GM12878 (cell line): ENCODE measurements around the gene ZNF628. TPM values are rescaled to one million over a fixed set of nuclear protein-coding genes. Genes with fewer than 3 reads are reported as not detected.

ENCODE experiments used
- ATAC-seq: fragments of 200-7000 bp; cut with Tn5 transposase; 3 replicates; pipeline ENCODE4 v1.9.1; 2020; ENCODE audit warnings: mild to moderate bottlenecking, moderate library complexity
- BruUV-seq: library from RNA; stranded (reverse); fragments of 400-500 nt; replicated peaks from 2 replicates; lab custom pipeline; 2021; lab: Mats Ljungman, UMichigan
- CTCF ChIA-PET: fragments of 300-600 bp; sonication (Branson Sonifier 250); formaldehyde crosslinking; extraction: SDS; loops from one replicate; lab custom pipeline; 2021; ENCODE audit warnings: inconsistent platforms; lab: Yijun Ruan, JAX
- POLR2A ChIA-PET: fragments of 350-600 bp; formaldehyde crosslinking; extraction: SDS; loops from one replicate; lab custom pipeline; 2021; ENCODE audit warnings: inconsistent platforms; lab: Charles Lee
- RAD21 ChIA-PET: fragments of 300-600 bp; sonication (Branson Sonifier 250); formaldehyde crosslinking; loops from one replicate; lab custom pipeline; 2023; ENCODE audit warnings: antibody characterized with exemption; ENCODE audit not compliant: unreplicated experiment; lab: Charles Lee
- SMC1A ChIA-PET: fragments of 300-600 bp; sonication (Branson Sonifier 250); formaldehyde crosslinking; loops from one replicate; lab custom pipeline; 2023; ENCODE audit not compliant: unreplicated experiment, uncharacterized antibody; lab: Charles Lee
- DNase-seq: peaks from one replicate; pipeline ENCODE4 v3.0.0-alpha.2; 2011; ENCODE audit warnings: low read depth, low spot score
- FAIRE-seq: peaks from 3 replicates; lab custom pipeline; 2011; peaks lifted over from hg19 to GRCh38; lab: Jason Lieb, UNC
- H2AFZ ChIP-seq: 2 replicates; pipeline ENCODE4 v1.6.0; 2011; ENCODE audit warnings: low read depth, low read length, control low read depth; ENCODE audit not compliant: control insufficient read depth
- H3K27ac ChIP-seq: 2 replicates; pipeline ENCODE4 v1.5.1; 2011; ENCODE audit warnings: control low read depth; ENCODE audit not compliant: control insufficient read depth, insufficient read depth
- H3K27me3 ChIP-seq, 2 experiments: replicated peaks in 1 of 2; 2 replicates each; pipeline versions ENCODE4 v1.6.0 to v1.6.1; 2011; ENCODE audit warnings: low read length in 1 of 2; ENCODE audit not compliant: control insufficient read depth in 2 of 2, insufficient read depth in 2 of 2
- H3K36me3 ChIP-seq, 2 experiments: 2 replicates each; pipeline ENCODE4 v1.5.1; 2011; ENCODE audit warnings: low read length in 1 of 2; ENCODE audit not compliant: control insufficient read depth in 2 of 2, insufficient read depth in 2 of 2
- H3K4me1 ChIP-seq: 2 replicates; pipeline ENCODE4 v1.6.1; 2011; ENCODE audit warnings: mild to moderate bottlenecking, low read length, moderate library complexity, mixed read lengths; ENCODE audit not compliant: control insufficient read depth, insufficient read depth
- H3K4me2 ChIP-seq: 2 replicates; pipeline ENCODE4 v1.6.0; 2011; ENCODE audit warnings: control low read depth; ENCODE audit not compliant: control insufficient read depth, insufficient read depth
- H3K4me3 ChIP-seq: fragments of 200-600 bp; sonication (generic); 2 replicates; pipeline ENCODE4 v1.5.1; 2016
- H3K79me2 ChIP-seq: 2 replicates; pipeline ENCODE4 v1.6.0; 2011; ENCODE audit warnings: low read length; ENCODE audit not compliant: control insufficient read depth, insufficient read depth
- H3K9ac ChIP-seq: 2 replicates; pipeline ENCODE4 v1.8.0; 2011; ENCODE audit warnings: low read length, control low read depth, mixed read lengths; ENCODE audit not compliant: control insufficient read depth, insufficient read depth
- H3K9me3 ChIP-seq: replicated peaks from 3 replicates; pipeline ENCODE4 v1.5.1; 2011; ENCODE audit warnings: mild to moderate bottlenecking, low read length; ENCODE audit not compliant: control insufficient read depth, insufficient read depth
- H4K20me1 ChIP-seq: 2 replicates; pipeline ENCODE4 v1.6.0; 2011; ENCODE audit not compliant: control insufficient read depth, insufficient read depth
- ASH2L ChIP-seq: fragments of 300-600, 200-600 bp; sonication (generic); IDR thresholded peaks from 2 replicates; pipeline ENCODE4 v1.6.1; 2017; ENCODE audit warnings: low read depth, mild to moderate bottlenecking, borderline replicate concordance
- ATF7 ChIP-seq: fragments of 450-650 bp; IDR thresholded peaks from 2 replicates; pipeline ENCODE4 v1.6.1; 2016; ENCODE audit warnings: low read depth, mild to moderate bottlenecking
- BHLHE40 ChIP-seq, 2 experiments: fragments of 450-650 bp in 1 of 2; IDR thresholded peaks; 2 replicates each; pipeline ENCODE4 v1.6.1; 2011 to 2017; ENCODE audit warnings: low read depth in 2 of 2, borderline replicate concordance in 1 of 2, improper control_type of control experiment in 1 of 2, low read length in 1 of 2, mild to moderate bottlenecking in 1 of 2
- CBX5 ChIP-seq: sonication (generic); IDR thresholded peaks from 2 replicates; pipeline ENCODE4 v1.6.1; 2016; ENCODE audit warnings: low read depth, moderate library complexity, mild to moderate bottlenecking, inconsistent platforms
- CEBPZ ChIP-seq: fragments of 150-350 bp; IDR thresholded peaks from 2 replicates; pipeline ENCODE4 v1.6.1; 2016; ENCODE audit warnings: low read depth, low read length
- EZH2 ChIP-seq: IDR thresholded peaks from 2 replicates; pipeline ENCODE4 v1.6.1; 2012; ENCODE audit warnings: low read depth, mild to moderate bottlenecking, control low read depth, inconsistent platforms, low read length, borderline replicate concordance; ENCODE audit not compliant: control insufficient read depth
- GABPA ChIP-seq: IDR thresholded peaks from 2 replicates; pipeline ENCODE4 v1.6.1; 2014; ENCODE audit warnings: antibody characterized with exemption, low read depth, mild to moderate bottlenecking, inconsistent platforms
- KLF5 ChIP-seq: fragments of 450-650 bp; IDR thresholded peaks from 2 replicates; pipeline ENCODE4 v1.6.1; 2014; ENCODE audit warnings: mild to moderate bottlenecking; ENCODE audit not compliant: partially characterized antibody
- NFIC ChIP-seq: IDR thresholded peaks from 2 replicates; pipeline ENCODE4 v1.6.1; 2012; ENCODE audit warnings: low read depth, mild to moderate bottlenecking, inconsistent platforms, low read length, moderate library complexity
- NFYA ChIP-seq: IDR thresholded peaks from 2 replicates; pipeline ENCODE4 v1.6.1; 2011; ENCODE audit warnings: low read depth, mild to moderate bottlenecking, low read length, improper control_type of control experiment, borderline replicate concordance
- RAD21 ChIP-seq: IDR thresholded peaks from 2 replicates; pipeline ENCODE4 v1.6.1; 2011; ENCODE audit warnings: mild to moderate bottlenecking, low read depth, low read length, moderate library complexity; ENCODE audit not compliant: insufficient read depth
- RAD51 ChIP-seq: fragments of 450-650 bp; IDR thresholded peaks from 2 replicates; pipeline ENCODE4 v1.6.1; 2016; ENCODE audit warnings: moderate library complexity, mild to moderate bottlenecking, inconsistent platforms
- SKIL ChIP-seq: fragments of 450-650 bp; IDR thresholded peaks from 2 replicates; pipeline ENCODE4 v1.6.1; 2017; ENCODE audit warnings: mild to moderate bottlenecking, low read depth, inconsistent platforms; ENCODE audit not compliant: poor library complexity, severe bottlenecking
- SRF ChIP-seq, 2 experiments: IDR thresholded peaks; 2 replicates each; pipeline ENCODE4 v1.6.1; 2011; ENCODE audit warnings: low read depth in 2 of 2, low read length in 2 of 2, mild to moderate bottlenecking in 1 of 2, moderate library complexity in 1 of 2
- TCF7 ChIP-seq: IDR thresholded peaks from 2 replicates; pipeline ENCODE4 v1.6.1; 2014; ENCODE audit warnings: antibody characterized with exemption, borderline replicate concordance
- ZNF274 ChIP-seq: IDR thresholded peaks from one replicate; pipeline ENCODE4 v1.8.0; 2011; ENCODE audit not compliant: insufficient read length, insufficient read depth
- WGBS: methylation state at CpG from one replicate; pipeline ENCODE4 v1.1.6; 2016; ENCODE audit warnings: low lambda C conversion rate; ENCODE audit not compliant: insufficient replicate concordance, insufficient coverage; ENCODE audit errors: missing lambda C conversion rate; 5-methylcytosine and 5-hydroxymethylcytosine counted together
- in situ Hi-C: fragments of 300-500 bp; cut with MboI; formaldehyde crosslinking; loops from 9 replicates; pipeline ENCODE4 v1.14.3; 2018; ENCODE audit warnings: mixed read lengths
- intact Hi-C: fragments of 100-400 bp; cut with micrococcal nuclease; formaldehyde crosslinking; loops from one replicate; pipeline ENCODE4 v1.14.2; 2022; ENCODE audit not compliant: unreplicated experiment
- polyA plus RNA-seq, 11 experiments: library from polyadenylated mRNA; depleted of rRNA in 4 of 11; unstranded in 6 of 11; stranded (reverse) in 5 of 11; fragments of >200 nt; fragmentation: Nextera tagmentation in 4 of 11; fragmentation: Illumina TruSeq in 1 of 11; extraction: Ambion mirVana in 4 of 11; extraction: Trizol in 1 of 11; gene quantifications; 1 replicate in 1 of 11; 2 replicates in 10 of 11; pipeline versions ENCODE4 v1.2.1 to v1.2.3, GENCODE V29; 2011 to 2016; ENCODE audit warnings: inconsistent platforms in 2 of 11, missing spikeins in 2 of 11, low read depth in 1 of 11
- total RNA-seq, 4 experiments: library from RNA; depleted of rRNA in 3 of 4; stranded (reverse); fragments of >200 nt in 3 of 4; fragmentation: Illumina TruSeq in 1 of 4; extraction: Trizol in 1 of 4; gene quantifications; 2 replicates each; pipeline versions ENCODE4 v1.2.1 to v1.2.3, GENCODE V29; 2013 to 2021

ZNF628 gene
- total and polyA plus RNA-seq, 10 of the 15 experiments (the other 5 are each of a cell fraction or from before 2014, with no cell fraction given), result 0.04 to 11.3 (median 1.6) TPM; not detected in 1

DNA sequence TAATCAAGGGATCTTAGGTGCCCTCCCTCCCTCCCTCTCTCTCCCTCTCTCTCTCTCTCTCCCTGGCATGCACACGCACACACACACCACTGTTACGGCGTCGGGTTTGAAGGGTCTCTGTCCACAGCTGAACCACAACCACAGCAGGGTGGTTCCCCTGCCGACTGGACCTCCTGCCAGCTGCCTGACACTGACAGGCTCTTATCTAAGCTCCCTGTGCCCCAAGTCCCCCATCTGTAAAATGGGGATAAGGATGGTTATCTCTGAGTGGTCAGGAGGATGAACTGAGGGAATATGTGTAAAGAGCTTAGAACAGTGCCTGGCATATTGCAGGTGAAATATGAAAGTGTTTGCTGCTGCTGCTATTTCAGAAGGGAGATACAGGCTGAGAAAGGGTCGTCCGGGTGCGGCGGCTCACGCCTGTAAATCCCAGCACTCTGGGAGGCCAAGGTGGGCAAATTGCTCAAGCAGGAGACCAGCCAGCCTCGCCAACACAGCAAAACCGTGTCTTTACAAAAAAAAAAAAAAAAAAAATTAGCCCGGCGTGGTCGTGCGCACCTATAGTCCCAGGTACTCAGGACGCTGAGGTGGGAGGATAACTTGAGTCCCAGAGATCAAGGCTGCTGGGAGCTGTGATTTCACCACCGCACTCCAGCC, 32.5 kb upstream of the ZNF628 start (continued):
- TF ChIP-seq NFIC (no peak), TCF7 (no peak), RAD21 (no peak)
- TF ChIP-seq, all 136 proteins: peak for 0

GRCh38 chr19:55444646-55445045, 31.8 kb upstream of the ZNF628 start:
- Histone ChIP-seq H3K36me3 (no peaks in the 10 kb centered on the region), H3K4me1 (no peaks in the 10 kb centered on the region), H3K4me3 (no peak overlapping the region), H3K79me2 (no peaks in the 10 kb centered on the region), H3K27me3 (peaks cover 0 to 1% of the 10 kb centered on the region in 2 experiments; a peak in 2 of 4 replicates), H4K20me1 (no peaks in the 10 kb centered on the region), H3K4me2 (no peak overlapping the region), H2AFZ (no peak overlapping the region), H3K9me3 (no peaks in the 10 kb centered on the region), H3K27ac (no peak overlapping the region)
- intact Hi-C loops, result no loop called here
- ChIA-PET POLR2A (no interaction called here), SMC1A (no interaction called here), CTCF (no interaction called here)
- FAIRE-seq (no peak), DNase-seq (no peak)
- no TSS peak for BruUV-seq
- WGBS, result 53% methylated on average over 11 of the region's 11 CpGs
- TF ChIP-seq KLF5 (no peak), ASH2L (no peak), GABPA (no peak), BHLHE40 (IDR thresholded peaks at IDR 0.05; ENCODE audit: borderline replicate concordance in 1 of 2, low read depth in 2 of 2, low read length in 1 of 2) (no peak), SRF (IDR thresholded peaks at IDR 0.05; ENCODE audit: low read depth in 2 of 2, low read length in 2 of 2) (no peak), EZH2 (no peak), SKIL (no peak), RAD51 (no peak), NFYA (no peak), CBX5 (no peak), CEBPZ (no peak), ATF7 (no peak), ZNF274 (no peak)
- TF ChIP-seq, all 136 proteins: peak for 0
- no peak overlapping the region for H3K9ac ChIP-seq
- RAD21 ChIA-PET, result no interaction called here
- ATAC-seq, result no peak
- in situ Hi-C loops, result no loop called here
